Bronchus fibroblast of lung (primary cell): ENCODE results near the gene NOD1. TPM values are rescaled to one million over a fixed set of nuclear protein-coding genes. Genes with fewer than 3 reads are reported as not detected.

Source experiments
- total RNA-seq: library from RNA; depleted of rRNA; stranded (reverse); fragments of >200 nt; gene quantifications from 2 replicates; pipeline ENCODE4 v1.2.3, GENCODE V29; 2015

The NOD1 gene
- 6.6 and 7.3 TPM in 2 replicates for total RNA-seq

DNA sequence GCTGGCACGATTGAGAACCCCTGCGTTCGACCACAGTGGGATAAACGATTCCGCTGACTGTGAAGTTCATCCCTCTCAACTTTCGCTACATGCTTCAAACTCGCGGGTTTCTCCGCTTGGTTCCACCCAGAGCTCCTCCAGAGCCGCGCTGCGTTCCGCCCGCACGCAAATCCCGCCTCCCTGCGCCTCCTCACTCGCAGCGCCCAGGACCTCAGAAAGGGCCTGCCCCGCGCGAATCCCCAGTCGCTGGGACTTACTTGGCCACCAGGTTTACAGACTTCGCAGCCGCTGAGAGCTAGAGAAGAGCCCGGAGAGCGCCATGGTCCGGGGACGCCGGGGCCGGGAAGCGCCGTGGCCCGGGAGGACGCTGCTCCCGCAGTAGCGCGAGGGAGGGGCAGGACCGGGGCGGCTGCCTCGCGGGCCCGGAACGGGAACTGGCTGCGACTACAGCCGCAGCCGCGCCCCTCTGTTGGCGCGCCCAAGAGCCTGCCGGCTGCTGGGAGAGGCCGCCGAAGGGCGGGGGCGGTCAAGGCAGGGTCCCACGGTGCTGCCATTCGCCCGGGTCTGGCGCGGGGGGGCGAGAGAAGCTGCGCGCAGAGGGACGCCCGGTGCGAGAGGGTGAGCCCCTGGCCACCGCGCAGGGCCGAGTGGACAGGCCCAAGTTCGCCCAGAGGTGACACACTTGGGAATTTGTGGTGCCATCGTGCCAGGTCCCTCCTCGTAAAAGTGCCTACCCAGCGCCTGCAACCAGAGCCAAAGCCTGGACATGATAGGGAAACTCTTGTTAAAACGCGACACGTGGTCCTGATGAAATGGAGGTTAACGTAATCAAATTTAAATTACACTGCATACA lies at the start of gene NOD1:
NOD1 (minus strand) TSS at position 436 of the 853 bp plus-strand sequence. CDS start 21,863 bp downstream, outside the sequence.

GRCh38 chr7:30504301-30505173 lies 26.0 kb upstream of the NOD1 start, which contains the start of gene GGCT:
GGCT (minus strand) TSS chr7:30504829; CDS start chr7:30504709, 120 bp downstream.

Other genes with a start within 250 kb of the NOD1 start
- 3.0 and 4.2 TPM in 2 replicates for gene ZNRF2, start 194.2 kb downstream of the NOD1 start, total RNA-seq
- gene GGCT, start 26.0 kb upstream of the NOD1 start, total RNA-seq = 28.4 and 39.8 TPM in 2 replicates
- gene GARS1, start 116.1 kb upstream of the NOD1 start, total RNA-seq = 343 and 366 TPM in 2 replicates
- gene CRHR2, start 203.7 kb upstream of the NOD1 start, total RNA-seq = not detected in 2 replicates